HCT116 (cell line): ENCODE results near the gene HDAC5. TPM values are rescaled to one million over a fixed set of nuclear protein-coding genes. Genes with fewer than 3 reads are reported as not detected.

Source experiments
- ATAC-seq: fragments of 200-7000 bp; cut with Tn5 transposase; 2 replicates; pipeline ENCODE4 v1.9.1; 2020; ENCODE audit warnings: mild to moderate bottlenecking, moderate library complexity
- BruUV-seq: library from RNA; stranded (reverse); fragments of 400-500 nt; replicated peaks from 2 replicates; lab custom pipeline; 2021; lab: Mats Ljungman, UMichigan
- CTCF ChIA-PET: fragments of 300-600 bp; sonication (Branson Sonifier 250); formaldehyde crosslinking; loops from one replicate; lab custom pipeline; 2021; ENCODE audit warnings: antibody characterized with exemption; lab: Charles Lee
- POLR2A ChIA-PET: fragments of 300-600, 350-600 bp; sonication (Branson Sonifier 250); formaldehyde crosslinking; loops from one replicate; lab custom pipeline; 2021; ENCODE audit warnings: antibody characterized with exemption; lab: Charles Lee
- RAD21 ChIA-PET, 2 experiments: fragments of 300-600 bp; sonication (Branson Sonifier 250); formaldehyde crosslinking; loops; one replicate each; lab custom pipeline; 2023; ENCODE audit warnings: low total read pairs in 2 of 2; ENCODE audit not compliant: uncharacterized antibody in 2 of 2, unreplicated experiment in 2 of 2, low non-redundant PET in 1 of 2; lab: Charles Lee
- DNase-seq: peaks from one replicate; pipeline ENCODE4 v3.0.0-alpha.2; 2010; ENCODE audit warnings: low read depth, low spot score
- H2AFZ ChIP-seq: fragments of 200-600 bp; shearing (Covaris generic), sonication (generic); 2 replicates; pipeline ENCODE4 v1.6.1; 2017; ENCODE audit warnings: low read depth, mixed run types, mixed read lengths, antibody characterized with exemption, low read length; ENCODE audit not compliant: poor library complexity, severe bottlenecking
- H3K27ac ChIP-seq: 2 replicates; pipeline ENCODE4 v1.5.1; 2012; ENCODE audit warnings: low read depth, low read length
- H3K27me3 ChIP-seq: fragments of 200-600 bp; sonication (generic); 2 replicates; pipeline ENCODE4 v1.6.1; 2016; ENCODE audit warnings: mixed run types, low read length, mixed read lengths; ENCODE audit not compliant: insufficient read depth
- H3K36me3 ChIP-seq, 2 experiments: fragments of 200-500 bp in 1 of 2; fragments of 200-600 bp in 1 of 2; sonication (Bioruptor generic) in 1 of 2; sonication (generic) in 1 of 2; 2 replicates each; pipeline versions ENCODE4 v1.5.1 to v1.6.1; 2014 to 2016; ENCODE audit warnings: low read length in 2 of 2, inconsistent platforms in 1 of 2, mixed read lengths in 1 of 2, mixed run types in 1 of 2; ENCODE audit not compliant: insufficient read depth in 2 of 2, control insufficient read depth in 1 of 2
- H3K4me1 ChIP-seq, 2 experiments: fragments of 200-600 bp in 1 of 2; sonication (generic) in 1 of 2; 2 replicates each; pipeline versions ENCODE4 v1.5.1 to v1.6.1; 2012 to 2017; ENCODE audit warnings: low read length in 2 of 2, inconsistent platforms in 1 of 2, mild to moderate bottlenecking in 1 of 2, mixed read lengths in 1 of 2, mixed run types in 1 of 2, moderate library complexity in 1 of 2; ENCODE audit not compliant: insufficient read depth in 2 of 2, control insufficient read depth in 1 of 2
- H3K4me2 ChIP-seq: fragments of 200-600 bp; sonication (generic); 2 replicates; pipeline ENCODE4 v1.6.1; 2017; ENCODE audit warnings: mixed run types, low read length, mixed read lengths
- H3K4me3 ChIP-seq, 2 experiments: fragments of 200-600 bp in 1 of 2; sonication (generic) in 1 of 2; replicated peaks in 1 of 2; 2 replicates each; pipeline ENCODE4 v1.5.1; 2011 to 2016; ENCODE audit warnings: low read length in 2 of 2, control low read depth in 1 of 2, low read depth in 1 of 2, mild to moderate bottlenecking in 1 of 2, mixed read lengths in 1 of 2, mixed run types in 1 of 2
- H3K79me2 ChIP-seq: fragments of 200-600 bp; sonication (generic); 2 replicates; pipeline ENCODE4 v1.6.1; 2017; ENCODE audit warnings: mild to moderate bottlenecking, mixed run types, low read length, moderate library complexity, mixed read lengths; ENCODE audit not compliant: insufficient read depth
- H3K9ac ChIP-seq: fragments of 200-600 bp; sonication (generic); 2 replicates; pipeline ENCODE4 v1.6.1; 2016; ENCODE audit warnings: low read length, mixed read lengths
- H3K9me2 ChIP-seq: fragments of 200-600 bp; sonication (generic), shearing (Covaris generic); 2 replicates; pipeline ENCODE4 v1.6.1; 2017; ENCODE audit warnings: mixed run types, mild to moderate bottlenecking, moderate library complexity; ENCODE audit not compliant: insufficient read depth
- H3K9me3 ChIP-seq, 2 experiments: fragments of 200-500 bp in 1 of 2; fragments of 200-600 bp in 1 of 2; sonication (Bioruptor generic) in 1 of 2; sonication (generic) in 1 of 2; 2 replicates each; pipeline ENCODE4 v1.6.1; 2014 to 2017; ENCODE audit warnings: low read length in 2 of 2, mixed read lengths in 2 of 2, inconsistent platforms in 1 of 2, low read depth in 1 of 2, mild to moderate bottlenecking in 1 of 2, mixed run types in 1 of 2, moderate library complexity in 1 of 2; ENCODE audit not compliant: control insufficient read depth in 1 of 2, insufficient read depth in 1 of 2
- H4K20me1 ChIP-seq: fragments of 200-600 bp; sonication (generic), shearing (Covaris generic); 2 replicates; pipeline ENCODE4 v1.6.1; 2017; ENCODE audit warnings: mixed run types, mild to moderate bottlenecking, moderate library complexity; ENCODE audit not compliant: insufficient read depth
- ATF3 ChIP-seq: IDR thresholded peaks from 2 replicates; pipeline ENCODE4 v1.6.1; 2012
- CBX3 ChIP-seq: IDR thresholded peaks from 2 replicates; pipeline ENCODE4 v1.6.1; 2012; ENCODE audit warnings: low read depth
- CEBPB ChIP-seq: IDR thresholded peaks from 2 replicates; pipeline ENCODE4 v1.6.1; 2012; ENCODE audit warnings: low read depth
- EGR1 ChIP-seq: IDR thresholded peaks from 2 replicates; pipeline ENCODE4 v1.6.1; 2012; ENCODE audit warnings: low read depth
- ELF1 ChIP-seq: IDR thresholded peaks from 2 replicates; pipeline ENCODE4 v1.6.1; 2012; ENCODE audit warnings: low read depth, borderline replicate concordance
- EZH2 ChIP-seq: fragments of 200-600 bp; sonication (generic); IDR thresholded peaks from 2 replicates; pipeline ENCODE4 v1.6.1; 2017; ENCODE audit warnings: antibody characterized with exemption, mixed run types
- JUND ChIP-seq: IDR thresholded peaks from 2 replicates; pipeline ENCODE4 v1.6.1; 2012
- POLR2A ChIP-seq: IDR thresholded peaks from 2 replicates; pipeline ENCODE4 v1.7.0; 2011; ENCODE audit warnings: borderline replicate concordance; ENCODE audit not compliant: insufficient read depth, insufficient read length; ENCODE audit errors: extremely low read depth
- POLR2AphosphoS5 ChIP-seq: IDR thresholded peaks from 2 replicates; pipeline ENCODE4 v1.6.1; 2011; ENCODE audit warnings: mild to moderate bottlenecking, low read depth, low read length, moderate library complexity
- RAD21 ChIP-seq: IDR thresholded peaks from 2 replicates; pipeline ENCODE4 v1.6.1; 2012; ENCODE audit warnings: low read depth, mild to moderate bottlenecking
- SIN3A ChIP-seq: IDR thresholded peaks from 2 replicates; pipeline ENCODE4 v1.6.1; 2012; ENCODE audit warnings: low read depth
- SP1 ChIP-seq: IDR thresholded peaks from 2 replicates; pipeline ENCODE4 v1.6.1; 2012; ENCODE audit warnings: low read depth
- SRF ChIP-seq: IDR thresholded peaks from 2 replicates; pipeline ENCODE4 v1.6.1; 2012; ENCODE audit warnings: low read depth
- YY1 ChIP-seq: IDR thresholded peaks from 2 replicates; pipeline ENCODE4 v1.6.1; 2011; ENCODE audit warnings: low read length, low read depth, moderate library complexity, mild to moderate bottlenecking; ENCODE audit not compliant: insufficient replicate concordance; ENCODE audit errors: extremely low read depth
- ZBTB33 ChIP-seq: IDR thresholded peaks from 2 replicates; pipeline ENCODE4 v1.6.1; 2011; ENCODE audit warnings: mild to moderate bottlenecking, low read length, moderate library complexity; ENCODE audit not compliant: insufficient replicate concordance; ENCODE audit errors: extremely low read depth
- ZFX ChIP-seq: fragments of 450-650 bp; IDR thresholded peaks from 2 replicates; pipeline ENCODE4 v1.6.1; 2017
- ZNF274 ChIP-seq: fragments of 200-500 bp; sonication (Bioruptor generic); IDR thresholded peaks from 2 replicates; pipeline ENCODE4 v1.6.1; 2014; ENCODE audit warnings: mild to moderate bottlenecking, low read depth, low read length, inconsistent platforms
- intact Hi-C: fragments of 100-400 bp; cut with micrococcal nuclease; formaldehyde crosslinking; loops from 2 replicates; pipeline ENCODE4 v1.10.0; 2022
- total RNA-seq: library from RNA; stranded (reverse); gene quantifications from one replicate; pipeline ENCODE4 v1.2.1, GENCODE V29; 2021; ENCODE audit not compliant: unreplicated experiment
- TF ChIP-seq, protein P1 (sequence below), 3 experiments: fragments of 200-600 bp in 1 of 3; sonication (generic) in 1 of 3; IDR thresholded peaks in 2 of 3; conservative IDR thresholded peaks in 1 of 3; 2 replicates each; pipeline ENCODE4 v1.5.1; 2012 to 2017; ENCODE audit warnings: low read depth in 2 of 3, low read length in 2 of 3, antibody characterized with exemption in 1 of 3, borderline replicate concordance in 1 of 3, control low read depth in 1 of 3, mild to moderate bottlenecking in 1 of 3, mixed read lengths in 1 of 3, mixed run types in 1 of 3, moderate library complexity in 1 of 3; ENCODE audit not compliant: insufficient read depth in 1 of 3
- TF ChIP-seq, protein P2 (sequence below): IDR thresholded peaks from 2 replicates; pipeline ENCODE4 v1.6.1; 2012
- TF ChIP-seq, protein P3 (sequence below): IDR thresholded peaks from 2 replicates; pipeline ENCODE4 v1.6.1; 2012; ENCODE audit warnings: low read depth

Gene HDAC5
- total RNA-seq, 1 experiment from 2014 or later: 32.9 TPM

GRCh38 chr17:44105941-44106340 is 17.5 kb downstream of the HDAC5 start (continued):
- TF ChIP-seq, protein P1, sequence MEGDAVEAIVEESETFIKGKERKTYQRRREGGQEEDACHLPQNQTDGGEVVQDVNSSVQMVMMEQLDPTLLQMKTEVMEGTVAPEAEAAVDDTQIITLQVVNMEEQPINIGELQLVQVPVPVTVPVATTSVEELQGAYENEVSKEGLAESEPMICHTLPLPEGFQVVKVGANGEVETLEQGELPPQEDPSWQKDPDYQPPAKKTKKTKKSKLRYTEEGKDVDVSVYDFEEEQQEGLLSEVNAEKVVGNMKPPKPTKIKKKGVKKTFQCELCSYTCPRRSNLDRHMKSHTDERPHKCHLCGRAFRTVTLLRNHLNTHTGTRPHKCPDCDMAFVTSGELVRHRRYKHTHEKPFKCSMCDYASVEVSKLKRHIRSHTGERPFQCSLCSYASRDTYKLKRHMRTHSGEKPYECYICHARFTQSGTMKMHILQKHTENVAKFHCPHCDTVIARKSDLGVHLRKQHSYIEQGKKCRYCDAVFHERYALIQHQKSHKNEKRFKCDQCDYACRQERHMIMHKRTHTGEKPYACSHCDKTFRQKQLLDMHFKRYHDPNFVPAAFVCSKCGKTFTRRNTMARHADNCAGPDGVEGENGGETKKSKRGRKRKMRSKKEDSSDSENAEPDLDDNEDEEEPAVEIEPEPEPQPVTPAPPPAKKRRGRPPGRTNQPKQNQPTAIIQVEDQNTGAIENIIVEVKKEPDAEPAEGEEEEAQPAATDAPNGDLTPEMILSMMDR (IDR thresholded peaks at IDR 0.05 in 2 of 3, conservative IDR thresholded peaks at IDR 0.05 in 1 of 3; ENCODE audit: borderline replicate concordance in 1 of 3, insufficient read depth in 1 of 3, low read depth in 2 of 3, low read length in 2 of 3): no peak
- no peak for TF ChIP-seq JUND
- no peak for TF ChIP-seq POLR2A
- TF ChIP-seq, protein P2, sequence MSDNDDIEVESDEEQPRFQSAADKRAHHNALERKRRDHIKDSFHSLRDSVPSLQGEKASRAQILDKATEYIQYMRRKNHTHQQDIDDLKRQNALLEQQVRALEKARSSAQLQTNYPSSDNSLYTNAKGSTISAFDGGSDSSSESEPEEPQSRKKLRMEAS: no peak
- TF ChIP-seq, all 23 proteins: peak for 0

- no peak for DNase-seq
- H3K4me1 ChIP-seq: peaks cover 26 to 33% of the 10 kb centered on the region in 2 experiments
- no peak overlapping the region for H3K9ac ChIP-seq
- no peaks in the 10 kb centered on the region for H4K20me1 ChIP-seq
- H3K9me3 ChIP-seq: no peaks in the 10 kb centered on the region
- H2AFZ ChIP-seq: no peak overlapping the region
- ChIA-PET CTCF (no interaction called here), RAD21 (no interaction called here), POLR2A (no interaction called here)
- no peak for ATAC-seq
- H3K79me2 ChIP-seq: no peaks in the 10 kb centered on the region
- no TSS peak for BruUV-seq
- H3K9me2 ChIP-seq: no peaks in the 10 kb centered on the region
- peaks cover 0 to 2% of the 10 kb centered on the region in 2 experiments; a peak in 1 of 4 replicates for H3K36me3 ChIP-seq
- H3K4me2 ChIP-seq: no peak overlapping the region
- no peak overlapping the region for H3K4me3 ChIP-seq
- H3K27me3 ChIP-seq: no peaks in the 10 kb centered on the region
- intact Hi-C loops: no loop called here
- H3K27ac ChIP-seq: no peak overlapping the region
- TF ChIP-seq EGR1 (no peak), JUND (no peak), POLR2AphosphoS5 (no peak), CEBPB (no peak), ZFX (no peak), YY1 (no peak), EZH2 (no peak), ZBTB33 (no peak), ATF3 (no peak), ELF1 (no peak), CBX3 (no peak), ZNF274 (no peak), POLR2A (no peak), RAD21 (no peak), SIN3A (no peak), SP1 (no peak), SRF (no peak)
- TF ChIP-seq, protein P3, sequence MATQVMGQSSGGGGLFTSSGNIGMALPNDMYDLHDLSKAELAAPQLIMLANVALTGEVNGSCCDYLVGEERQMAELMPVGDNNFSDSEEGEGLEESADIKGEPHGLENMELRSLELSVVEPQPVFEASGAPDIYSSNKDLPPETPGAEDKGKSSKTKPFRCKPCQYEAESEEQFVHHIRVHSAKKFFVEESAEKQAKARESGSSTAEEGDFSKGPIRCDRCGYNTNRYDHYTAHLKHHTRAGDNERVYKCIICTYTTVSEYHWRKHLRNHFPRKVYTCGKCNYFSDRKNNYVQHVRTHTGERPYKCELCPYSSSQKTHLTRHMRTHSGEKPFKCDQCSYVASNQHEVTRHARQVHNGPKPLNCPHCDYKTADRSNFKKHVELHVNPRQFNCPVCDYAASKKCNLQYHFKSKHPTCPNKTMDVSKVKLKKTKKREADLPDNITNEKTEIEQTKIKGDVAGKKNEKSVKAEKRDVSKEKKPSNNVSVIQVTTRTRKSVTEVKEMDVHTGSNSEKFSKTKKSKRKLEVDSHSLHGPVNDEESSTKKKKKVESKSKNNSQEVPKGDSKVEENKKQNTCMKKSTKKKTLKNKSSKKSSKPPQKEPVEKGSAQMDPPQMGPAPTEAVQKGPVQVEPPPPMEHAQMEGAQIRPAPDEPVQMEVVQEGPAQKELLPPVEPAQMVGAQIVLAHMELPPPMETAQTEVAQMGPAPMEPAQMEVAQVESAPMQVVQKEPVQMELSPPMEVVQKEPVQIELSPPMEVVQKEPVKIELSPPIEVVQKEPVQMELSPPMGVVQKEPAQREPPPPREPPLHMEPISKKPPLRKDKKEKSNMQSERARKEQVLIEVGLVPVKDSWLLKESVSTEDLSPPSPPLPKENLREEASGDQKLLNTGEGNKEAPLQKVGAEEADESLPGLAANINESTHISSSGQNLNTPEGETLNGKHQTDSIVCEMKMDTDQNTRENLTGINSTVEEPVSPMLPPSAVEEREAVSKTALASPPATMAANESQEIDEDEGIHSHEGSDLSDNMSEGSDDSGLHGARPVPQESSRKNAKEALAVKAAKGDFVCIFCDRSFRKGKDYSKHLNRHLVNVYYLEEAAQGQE: no peak
Measured at GRCh38 chr17:44105483-44105882, 18.0 kb downstream of the HDAC5 start.
